Astrocyte (in vitro differentiated cells and primary cell): Measurements from ENCODE around the gene PLXNB2.

Experiments used
- EZH2 ChIP-seq: IDR thresholded peaks from 2 replicates; pipeline ENCODE4 v1.6.1; 2012; ENCODE audit warnings: mild to moderate bottlenecking, low read length, inconsistent platforms; ENCODE audit not compliant: insufficient read depth
- TF ChIP-seq, protein P1 (sequence below): IDR thresholded peaks from 2 replicates; pipeline ENCODE4 v1.5.1; 2011; ENCODE audit warnings: low read depth, mild to moderate bottlenecking, inconsistent platforms, low read length, moderate library complexity; ENCODE audit not compliant: insufficient read depth

DNA sequence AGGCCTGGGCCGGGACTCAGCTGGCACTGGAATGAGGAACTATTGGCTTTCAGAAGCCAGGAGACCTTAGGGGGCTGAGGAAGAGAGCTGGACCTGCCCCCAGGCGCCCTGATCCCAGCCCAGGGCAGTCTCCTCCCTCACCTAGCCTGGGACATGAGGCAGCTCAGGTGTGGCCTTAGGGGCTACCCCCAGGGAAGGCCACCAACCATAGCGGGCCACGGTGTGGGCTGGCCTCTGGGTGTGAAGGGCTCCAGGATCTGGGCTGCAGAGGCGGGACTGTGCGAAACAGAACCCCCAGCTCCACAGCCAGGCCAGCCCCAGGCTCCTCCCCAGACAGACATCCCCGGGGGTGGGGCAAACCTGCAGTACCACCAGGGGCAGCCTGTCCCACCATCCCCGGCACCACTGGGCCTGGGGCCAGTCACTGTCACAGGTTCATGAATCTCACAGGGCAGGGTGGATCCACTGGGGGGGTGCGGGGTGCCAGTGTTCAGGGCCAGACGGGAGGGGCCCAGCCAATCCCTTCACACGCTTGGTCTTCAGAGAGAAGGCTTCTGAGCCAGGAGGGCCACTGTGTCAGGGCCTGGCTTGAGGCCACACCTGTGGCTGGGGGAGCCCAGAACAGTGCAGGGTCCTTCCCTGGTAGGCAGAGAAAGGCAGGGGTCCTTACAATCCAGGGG, 3.5 kb downstream of the PLXNB2 start:
- TF ChIP-seq, protein P1, sequence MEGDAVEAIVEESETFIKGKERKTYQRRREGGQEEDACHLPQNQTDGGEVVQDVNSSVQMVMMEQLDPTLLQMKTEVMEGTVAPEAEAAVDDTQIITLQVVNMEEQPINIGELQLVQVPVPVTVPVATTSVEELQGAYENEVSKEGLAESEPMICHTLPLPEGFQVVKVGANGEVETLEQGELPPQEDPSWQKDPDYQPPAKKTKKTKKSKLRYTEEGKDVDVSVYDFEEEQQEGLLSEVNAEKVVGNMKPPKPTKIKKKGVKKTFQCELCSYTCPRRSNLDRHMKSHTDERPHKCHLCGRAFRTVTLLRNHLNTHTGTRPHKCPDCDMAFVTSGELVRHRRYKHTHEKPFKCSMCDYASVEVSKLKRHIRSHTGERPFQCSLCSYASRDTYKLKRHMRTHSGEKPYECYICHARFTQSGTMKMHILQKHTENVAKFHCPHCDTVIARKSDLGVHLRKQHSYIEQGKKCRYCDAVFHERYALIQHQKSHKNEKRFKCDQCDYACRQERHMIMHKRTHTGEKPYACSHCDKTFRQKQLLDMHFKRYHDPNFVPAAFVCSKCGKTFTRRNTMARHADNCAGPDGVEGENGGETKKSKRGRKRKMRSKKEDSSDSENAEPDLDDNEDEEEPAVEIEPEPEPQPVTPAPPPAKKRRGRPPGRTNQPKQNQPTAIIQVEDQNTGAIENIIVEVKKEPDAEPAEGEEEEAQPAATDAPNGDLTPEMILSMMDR, result no peak
- no peak for TF ChIP-seq EZH2
